KMS-11 (cell line): ENCODE measurements around the gene PLEKHG7.
"Not testable (repeated sequence)": the region's sequence is repeated elsewhere in the genome, so short reads cannot be mapped to it uniquely, and the experiment has no call there.

ENCODE experiments used
- H2AFZ ChIP-seq: fragments of 200-600 bp; sonication (generic); 2 replicates; pipeline ENCODE4 v1.6.1; 2016; ENCODE audit warnings: antibody characterized with exemption, mixed run types, low read depth
- H3K27ac ChIP-seq: fragments of 200-600 bp; sonication (generic); 2 replicates; pipeline ENCODE4 v1.6.1; 2016; ENCODE audit warnings: mild to moderate bottlenecking, mixed run types
- H3K27me3 ChIP-seq: fragments of 200-600 bp; sonication (generic); 2 replicates; pipeline ENCODE4 v1.6.1; 2017; ENCODE audit warnings: mild to moderate bottlenecking, low read depth, mixed run types, moderate library complexity; ENCODE audit not compliant: insufficient read depth
- H3K36me3 ChIP-seq: fragments of 200-600 bp; sonication (generic); 2 replicates; pipeline ENCODE4 v1.6.1; 2017; ENCODE audit warnings: mild to moderate bottlenecking, mixed run types; ENCODE audit not compliant: insufficient read depth
- H3K4me1 ChIP-seq: fragments of 200-600 bp; sonication (generic); 2 replicates; pipeline ENCODE4 v1.6.1; 2016; ENCODE audit warnings: mild to moderate bottlenecking, low read depth, mixed run types; ENCODE audit not compliant: poor library complexity, severe bottlenecking
- H3K4me2 ChIP-seq: fragments of 200-600 bp; sonication (generic); 2 replicates; pipeline ENCODE4 v1.7.0; 2016; ENCODE audit warnings: mild to moderate bottlenecking, mixed run types
- H3K4me3 ChIP-seq: fragments of 200-600 bp; sonication (generic); IDR thresholded peaks from 2 replicates; pipeline ENCODE4 v1.6.1; 2017; ENCODE audit warnings: low read depth, low read length, mixed read lengths; ENCODE audit not compliant: insufficient read depth
- H3K79me2 ChIP-seq: fragments of 200-600 bp; sonication (generic); 2 replicates; pipeline ENCODE4 v1.6.1; 2016; ENCODE audit warnings: low read depth, mixed run types; ENCODE audit not compliant: insufficient read depth
- H3K9ac ChIP-seq: fragments of 200-600 bp; sonication (generic); 2 replicates; pipeline ENCODE4 v1.6.1; 2016; ENCODE audit warnings: mild to moderate bottlenecking, mixed run types
- H4K20me1 ChIP-seq: fragments of 200-600 bp; sonication (generic); 2 replicates; pipeline ENCODE4 v1.6.1; 2016; ENCODE audit warnings: mild to moderate bottlenecking, mixed run types; ENCODE audit not compliant: insufficient read depth
- TF ChIP-seq, protein P1 (sequence below): fragments of 200-600 bp; sonication (generic); conservative IDR thresholded peaks from 2 replicates; pipeline ENCODE4 v1.6.1; 2017; ENCODE audit warnings: low read depth, mild to moderate bottlenecking, antibody characterized with exemption, low read length, moderate library complexity, mixed read lengths

Gene PLEKHG7

DNA sequence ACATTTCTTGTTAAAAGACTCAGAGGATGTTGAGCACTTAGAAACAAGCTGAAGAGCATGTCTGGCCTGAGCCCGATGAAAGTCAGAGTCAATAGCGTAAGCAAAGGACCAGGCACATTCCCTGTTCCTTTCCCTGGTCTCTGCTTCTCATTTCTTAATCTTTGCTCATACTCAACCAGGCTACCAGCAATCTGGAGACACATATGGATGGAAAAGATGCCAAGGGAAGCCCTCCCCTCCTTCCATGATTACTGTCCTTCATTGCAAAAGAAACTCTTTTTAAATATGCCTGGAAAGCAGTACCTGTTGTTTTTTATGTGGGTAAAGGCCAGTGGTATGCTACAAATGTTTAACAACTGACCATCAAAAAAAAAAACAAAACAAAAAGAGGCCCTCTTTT lies 44.2 kb upstream of the PLEKHG7 start:
- H3K4me1 ChIP-seq: no peaks in the 10 kb centered on the region

DNA sequence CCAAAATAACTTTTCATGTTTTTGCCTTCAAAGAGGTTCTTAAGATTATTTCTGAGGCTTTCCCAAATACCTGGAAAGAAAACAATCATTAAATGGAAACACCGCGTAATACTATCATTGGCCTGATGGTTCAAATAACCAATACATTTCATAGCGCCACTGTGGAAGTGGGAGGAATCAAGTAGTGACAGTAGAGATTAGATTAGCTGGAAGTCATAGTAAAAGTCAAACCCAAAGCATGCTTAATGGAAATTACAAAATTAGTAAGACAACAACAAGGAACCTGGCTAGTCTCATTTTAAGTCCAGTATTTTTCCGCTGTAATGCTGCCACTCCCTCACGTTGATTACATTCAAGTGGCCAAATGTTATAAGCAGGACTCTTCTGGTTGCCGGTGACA lies 41.5 kb upstream of the PLEKHG7 start:
- Histone ChIP-seq H3K79me2 (no peaks in the 10 kb centered on the region), H4K20me1 (no peaks in the 10 kb centered on the region), H3K27me3 (no peaks in the 10 kb centered on the region), H3K9ac (no peak overlapping the region), H3K4me2 (no peak overlapping the region), H3K27ac (no peak overlapping the region), H3K36me3 (no peaks in the 10 kb centered on the region), H3K4me3 (no peak overlapping the region), H3K4me1 (no peaks in the 10 kb centered on the region), H2AFZ (no peak overlapping the region)
- TF ChIP-seq, protein P1, sequence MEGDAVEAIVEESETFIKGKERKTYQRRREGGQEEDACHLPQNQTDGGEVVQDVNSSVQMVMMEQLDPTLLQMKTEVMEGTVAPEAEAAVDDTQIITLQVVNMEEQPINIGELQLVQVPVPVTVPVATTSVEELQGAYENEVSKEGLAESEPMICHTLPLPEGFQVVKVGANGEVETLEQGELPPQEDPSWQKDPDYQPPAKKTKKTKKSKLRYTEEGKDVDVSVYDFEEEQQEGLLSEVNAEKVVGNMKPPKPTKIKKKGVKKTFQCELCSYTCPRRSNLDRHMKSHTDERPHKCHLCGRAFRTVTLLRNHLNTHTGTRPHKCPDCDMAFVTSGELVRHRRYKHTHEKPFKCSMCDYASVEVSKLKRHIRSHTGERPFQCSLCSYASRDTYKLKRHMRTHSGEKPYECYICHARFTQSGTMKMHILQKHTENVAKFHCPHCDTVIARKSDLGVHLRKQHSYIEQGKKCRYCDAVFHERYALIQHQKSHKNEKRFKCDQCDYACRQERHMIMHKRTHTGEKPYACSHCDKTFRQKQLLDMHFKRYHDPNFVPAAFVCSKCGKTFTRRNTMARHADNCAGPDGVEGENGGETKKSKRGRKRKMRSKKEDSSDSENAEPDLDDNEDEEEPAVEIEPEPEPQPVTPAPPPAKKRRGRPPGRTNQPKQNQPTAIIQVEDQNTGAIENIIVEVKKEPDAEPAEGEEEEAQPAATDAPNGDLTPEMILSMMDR: no peak

More for the DNA sequence above, 44.2 kb upstream of the PLEKHG7 start:
- Histone ChIP-seq H3K79me2 (no peaks in the 10 kb centered on the region), H4K20me1 (no peaks in the 10 kb centered on the region), H3K4me2 (no peak overlapping the region), H3K4me3 (no peak overlapping the region), H3K36me3 (no peaks in the 10 kb centered on the region), H3K27me3 (no peaks in the 10 kb centered on the region), H3K27ac (no peak overlapping the region), H3K9ac (no peak overlapping the region), H2AFZ (no peak overlapping the region)
- TF ChIP-seq, protein P1: no peak

DNA sequence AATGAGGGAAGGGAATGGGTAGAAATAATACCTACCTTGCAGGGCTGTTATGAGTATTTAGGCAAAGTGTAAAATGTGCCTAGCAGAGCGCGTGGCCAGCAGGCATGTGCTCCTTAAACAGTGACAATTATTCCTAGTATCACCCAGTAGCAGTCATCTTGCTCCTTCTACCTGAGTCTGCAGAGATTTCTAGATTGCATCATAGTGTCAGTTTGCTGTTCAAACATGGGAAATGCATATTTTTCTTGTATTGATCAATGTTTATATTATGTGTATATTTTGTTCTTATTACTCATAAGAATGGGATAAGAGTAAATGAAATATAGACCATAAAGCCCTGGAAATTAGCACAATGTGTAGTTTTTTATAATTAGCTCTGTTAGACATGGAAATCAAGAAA lies 37.3 kb upstream of the PLEKHG7 start:
- no peaks in the 10 kb centered on the region for H3K79me2 ChIP-seq
- no peak overlapping the region for H3K27ac ChIP-seq
- no peak overlapping the region for H3K9ac ChIP-seq
- H3K27me3 ChIP-seq: no peaks in the 10 kb centered on the region
- no peaks in the 10 kb centered on the region for H3K36me3 ChIP-seq
- TF ChIP-seq, protein P1: no peak
- H3K4me3 ChIP-seq: no peak overlapping the region
- no peak overlapping the region for H2AFZ ChIP-seq
- H3K4me1 ChIP-seq: no peaks in the 10 kb centered on the region
- no peaks in the 10 kb centered on the region for H4K20me1 ChIP-seq
- H3K4me2 ChIP-seq: no peak overlapping the region

DNA sequence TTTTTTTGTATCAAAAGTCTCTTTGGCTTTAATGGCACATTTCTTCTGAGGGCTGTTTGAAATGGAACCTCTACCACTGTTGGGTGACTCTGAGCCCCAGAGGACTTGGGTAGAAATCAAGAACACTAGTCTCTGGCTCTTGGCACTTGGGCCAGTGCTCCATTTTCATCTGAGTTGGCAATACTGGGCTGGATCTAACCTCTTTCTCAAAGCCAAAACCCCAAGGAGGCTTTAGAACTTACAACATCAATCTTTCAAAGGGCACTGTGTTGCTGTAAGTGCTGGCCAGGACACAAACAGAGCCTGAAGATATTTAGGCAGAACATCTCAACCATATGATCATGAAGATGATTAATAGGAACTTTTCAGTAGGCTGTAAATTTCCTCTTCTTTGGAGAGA lies 34.0 kb upstream of the PLEKHG7 start:
- Histone ChIP-seq H3K79me2 (no peaks in the 10 kb centered on the region), H2AFZ (no peak overlapping the region)
- TF ChIP-seq, protein P1: no peak

DNA sequence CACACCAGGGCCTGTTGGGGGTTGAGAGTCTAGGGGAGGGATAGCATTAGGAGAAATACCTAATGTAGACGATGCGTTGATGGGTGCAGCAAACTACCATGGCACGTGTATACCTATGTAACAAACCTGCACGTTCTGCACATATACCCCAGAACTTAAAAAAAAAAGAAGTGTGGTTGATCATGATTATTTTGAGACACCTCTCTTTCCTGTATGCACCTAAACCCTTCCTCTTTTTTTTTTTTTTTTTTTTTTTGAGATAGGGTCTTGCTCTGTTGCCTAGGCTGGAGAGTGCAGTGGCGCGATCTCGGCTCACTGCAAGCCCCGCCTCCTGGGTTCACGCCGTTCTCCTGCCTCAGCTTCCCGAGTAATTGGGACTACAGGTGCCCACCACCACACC lies 31.3 kb upstream of the PLEKHG7 start:
- H2AFZ ChIP-seq, H3K4me3 ChIP-seq, H3K79me2 ChIP-seq, H3K4me1 ChIP-seq, H3K9ac ChIP-seq, H3K36me3 ChIP-seq, H3K27ac ChIP-seq, H4K20me1 ChIP-seq, H3K4me2 ChIP-seq, H3K27me3 ChIP-seq: not testable (repeated sequence)

More for the DNA sequence above, 34.0 kb upstream of the PLEKHG7 start:
- H3K9ac ChIP-seq: no peak overlapping the region
- H3K27ac ChIP-seq: no peak overlapping the region
- H3K27me3 ChIP-seq: no peaks in the 10 kb centered on the region
- H3K36me3 ChIP-seq: no peaks in the 10 kb centered on the region
- no peak overlapping the region for H3K4me3 ChIP-seq
- H3K4me2 ChIP-seq: no peak overlapping the region
- H3K4me1 ChIP-seq: no peaks in the 10 kb centered on the region
- no peaks in the 10 kb centered on the region for H4K20me1 ChIP-seq
